GM12875 (cell line): Measurements from ENCODE around the gene ARVCF.

ENCODE experiments used
- H3K4me3 ChIP-seq: one replicate; pipeline ENCODE4 v1.5.1; 2011; ENCODE audit warnings: low read depth, low read length, control low read depth
- CTCF ChIP-seq: IDR thresholded peaks from 2 replicates; pipeline ENCODE4 v1.5.1; 2011; ENCODE audit warnings: low read depth, mild to moderate bottlenecking, control low read depth, inconsistent platforms, low read length, moderate library complexity, borderline replicate concordance; ENCODE audit not compliant: insufficient read depth

ARVCF gene

GRCh38 chr22:20024650-20025397 is 8.2 kb upstream of the ARVCF start:
- no peak for TF ChIP-seq CTCF
- H3K4me3 ChIP-seq, result no peak overlapping the region

DNA sequence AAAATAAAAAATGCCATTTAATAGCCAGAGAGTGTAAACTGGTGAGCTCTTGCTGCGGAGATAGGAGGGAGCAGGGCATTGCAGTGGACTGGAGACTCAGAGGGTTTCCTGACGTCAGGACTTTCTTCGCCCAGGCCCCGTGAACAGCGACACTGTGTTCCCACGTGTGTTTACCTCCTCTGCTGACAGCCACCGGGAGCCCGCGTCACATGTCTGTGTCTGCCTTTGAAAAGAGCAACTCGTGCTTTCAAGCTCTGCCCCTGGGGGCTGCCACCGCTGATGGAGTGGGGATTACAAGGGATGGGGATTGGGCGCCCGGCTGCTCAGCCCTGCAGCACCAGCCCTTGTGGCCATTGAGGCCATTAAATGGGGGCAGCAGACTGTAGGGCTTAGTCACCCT is 7.6 kb upstream of the ARVCF start:
- TF ChIP-seq CTCF, result no peak
- no peak overlapping the region for H3K4me3 ChIP-seq

DNA sequence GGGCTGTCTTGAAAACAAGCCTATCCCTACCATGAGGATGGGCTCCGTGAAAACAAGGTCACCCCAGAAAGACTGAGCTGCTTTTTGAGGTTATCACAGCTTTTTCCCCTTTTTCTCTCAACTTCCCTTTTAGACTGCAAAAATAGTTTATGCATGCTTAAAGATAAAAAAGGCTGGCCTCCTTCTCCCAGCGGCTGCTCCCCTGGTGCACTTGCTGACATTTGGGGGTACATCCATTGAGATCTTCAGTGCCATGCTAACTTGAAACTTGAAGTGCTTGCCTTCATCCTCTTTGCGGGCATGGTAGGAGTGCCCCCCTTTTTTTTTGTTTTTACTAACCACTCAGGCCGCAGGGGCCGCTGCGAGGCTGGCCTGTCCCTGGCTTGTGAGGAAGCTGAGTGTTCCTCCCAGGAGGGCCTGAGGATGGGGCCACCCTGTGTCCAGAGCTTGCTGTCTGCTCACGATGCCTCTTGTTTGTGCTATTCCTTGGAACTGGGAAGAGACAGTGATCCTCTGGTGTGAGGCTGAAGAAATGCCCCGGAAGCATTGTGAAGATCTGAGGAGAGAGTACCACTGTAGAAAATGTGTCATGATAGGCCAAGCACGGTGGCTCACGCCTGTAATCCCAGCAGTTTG is 6.5 kb upstream of the ARVCF start:
- no peak for TF ChIP-seq CTCF
- no peak overlapping the region for H3K4me3 ChIP-seq

DNA sequence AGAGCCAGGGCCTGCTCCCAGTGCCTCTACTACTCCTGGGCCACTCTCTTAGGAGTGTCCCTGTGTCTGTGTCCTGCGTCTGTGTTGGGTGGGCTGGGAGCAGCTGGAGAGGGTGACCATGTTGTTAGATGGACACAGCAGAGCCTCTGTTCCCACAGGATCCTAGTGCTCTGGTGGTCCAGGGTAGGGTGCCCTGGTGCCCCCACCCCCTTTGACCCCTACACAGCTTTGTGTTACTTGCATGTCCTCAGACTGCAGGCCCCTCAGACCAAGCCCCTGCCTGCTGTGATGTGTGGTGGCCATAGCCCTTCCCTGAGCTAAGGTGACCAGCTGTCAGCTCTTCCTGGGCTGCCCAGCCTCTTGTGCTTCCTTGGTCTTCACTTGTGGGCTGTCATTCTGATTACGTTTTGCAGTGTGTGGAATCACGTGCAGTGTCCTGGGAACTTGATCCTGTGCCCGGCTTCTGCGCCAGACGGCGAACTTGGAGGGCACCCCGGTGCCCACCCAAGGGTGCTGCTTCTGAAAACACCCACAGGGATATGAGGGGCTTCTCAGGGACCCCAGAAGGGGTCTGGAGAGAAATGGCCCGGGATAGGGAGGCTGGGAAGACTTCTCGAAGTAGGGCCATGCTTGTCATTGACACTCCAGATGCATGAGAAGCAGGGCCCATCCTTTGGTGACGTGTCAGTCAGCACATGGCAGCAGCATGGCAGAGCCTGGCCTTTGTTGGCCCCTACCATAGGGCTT is 5.8 kb upstream of the ARVCF start:
- peak overlapping the region; percentile 92 for H3K4me3 ChIP-seq
- TF ChIP-seq CTCF, result no peak

GRCh38 chr22:20021196-20022181 is 4.9 kb upstream of the ARVCF start:
- peak overlapping the region; percentile 92 for H3K4me3 ChIP-seq
- no peak for TF ChIP-seq CTCF

GRCh38 chr22:20020533-20021195 is 4.0 kb upstream of the ARVCF start, which contains the start of gene TANGO2:
TANGO2 (plus strand) TSS chr22:20021110; CDS start chr22:20036799, 15,689 bp downstream.
- peak within 1 kb of the TSS; percentile 92 for H3K4me3 ChIP-seq
- no peak for TF ChIP-seq CTCF
